ENCODE data around the gene ZNF687.

Gene ZNF687

GRCh38 chr1:151313501-151313900 is 31.4 kb downstream of the ZNF687 start:
- no peak for DNase-seq

GRCh38 chr1:151314137-151314875 is 32.2 kb downstream of the ZNF687 start:
- no peak for DNase-seq

- no peak for DNase-seq
Measured at GRCh38 chr1:151315565-151316235, 33.6 kb downstream of the ZNF687 start.

GRCh38 chr1:151318975-151319374 is 36.9 kb downstream of the ZNF687 start:
- DNase-seq = no peak

DNA sequence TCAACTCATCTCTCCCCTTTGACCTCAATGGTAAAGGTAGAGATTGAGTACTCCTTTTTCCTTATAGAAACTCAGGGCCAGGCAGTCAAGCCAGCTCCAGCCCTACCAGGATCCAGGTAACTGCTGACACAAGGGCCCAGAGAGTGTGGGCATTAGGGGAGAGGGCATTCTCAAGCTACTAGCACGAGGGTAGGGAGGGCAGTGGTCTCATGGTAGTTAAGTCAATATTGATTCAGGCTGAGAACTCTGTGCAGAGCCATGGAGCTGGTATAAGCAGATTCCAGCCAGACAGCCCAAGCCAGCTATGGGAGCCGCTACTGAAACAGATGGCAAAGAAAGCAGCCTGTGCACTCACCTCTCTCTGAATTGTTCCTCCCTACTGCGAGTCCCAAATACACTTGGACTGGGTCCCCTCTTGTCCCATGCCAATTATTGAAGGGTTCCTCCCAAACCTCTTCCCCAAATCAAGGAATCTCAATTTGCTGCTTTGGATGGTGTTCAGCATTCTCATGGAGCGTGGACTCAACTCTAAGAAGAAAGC is 42.4 kb downstream of the ZNF687 start:
- no peak for DNase-seq

GRCh38 chr1:151325231-151325630 is 43.1 kb downstream of the ZNF687 start:
- no peak for DNase-seq

- DNase-seq = no peak
Measured at GRCh38 chr1:151325646-151326429, 43.7 kb downstream of the ZNF687 start.

DNA sequence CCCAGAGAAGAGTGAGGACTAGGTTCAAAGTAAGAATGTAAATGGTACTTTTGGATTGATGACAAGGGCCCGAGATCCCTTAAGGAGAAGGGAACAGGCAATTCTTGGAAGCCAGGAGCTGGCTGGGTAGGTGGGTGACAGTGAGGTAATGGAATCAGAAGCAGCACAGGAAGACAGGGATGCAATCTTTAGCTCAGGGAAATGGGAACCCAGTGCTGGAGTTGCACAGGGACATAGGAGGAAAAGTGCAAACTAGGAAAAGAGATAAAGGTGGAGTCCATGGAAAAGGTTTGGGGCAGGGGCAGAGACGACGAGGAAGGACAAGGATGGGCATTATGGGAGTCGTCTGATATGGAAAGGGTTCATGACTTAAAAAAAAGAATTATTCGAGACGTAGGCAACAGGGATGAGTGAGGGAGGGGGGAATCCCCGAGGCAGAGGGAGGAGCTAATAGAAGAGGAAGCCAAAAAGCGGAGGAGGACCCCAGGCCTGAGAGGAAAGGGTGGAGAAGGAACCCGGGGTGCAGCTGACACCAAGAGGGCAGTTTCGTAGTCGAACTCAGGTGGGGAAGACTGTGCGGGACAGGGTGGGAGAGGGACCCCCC is 44.6 kb downstream of the ZNF687 start:
- peak; percentile 75 for DNase-seq

GRCh38 chr1:151327223-151327902 is 45.3 kb downstream of the ZNF687 start, which contains the start of gene PI4KB:
Gene PI4KB, minus strand, starts transcription at chr1:151327416. Its CDS starts 10,935 bp downstream, at chr1:151316481.
- peak; percentile 96 for DNase-seq

GRCh38 chr1:151327903-151328674 is 46.0 kb downstream of the ZNF687 start:
- no peak for DNase-seq

DNA sequence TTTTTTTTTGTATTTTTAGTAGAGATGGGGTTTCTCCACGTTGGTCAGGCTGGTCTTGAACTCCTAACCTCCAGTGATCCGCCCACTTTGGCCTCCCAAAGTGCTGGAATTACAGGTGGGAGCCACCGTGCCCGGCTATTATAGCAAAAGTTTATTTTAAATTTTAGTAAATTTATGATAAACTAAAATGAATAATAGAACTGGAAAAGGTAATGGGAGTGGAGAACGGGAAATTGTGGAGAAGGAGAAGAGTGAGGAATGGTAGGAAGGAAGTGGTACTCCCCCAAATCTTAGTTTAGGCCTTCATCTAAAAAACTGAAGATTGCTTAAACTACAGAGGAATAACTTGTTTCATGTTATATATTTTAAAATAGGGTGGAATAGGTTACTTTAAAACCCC is 52.7 kb downstream of the ZNF687 start:
- no peak for DNase-seq

- no peak for DNase-seq
Measured at GRCh38 chr1:151336556-151336955, 54.5 kb downstream of the ZNF687 start.

DNA sequence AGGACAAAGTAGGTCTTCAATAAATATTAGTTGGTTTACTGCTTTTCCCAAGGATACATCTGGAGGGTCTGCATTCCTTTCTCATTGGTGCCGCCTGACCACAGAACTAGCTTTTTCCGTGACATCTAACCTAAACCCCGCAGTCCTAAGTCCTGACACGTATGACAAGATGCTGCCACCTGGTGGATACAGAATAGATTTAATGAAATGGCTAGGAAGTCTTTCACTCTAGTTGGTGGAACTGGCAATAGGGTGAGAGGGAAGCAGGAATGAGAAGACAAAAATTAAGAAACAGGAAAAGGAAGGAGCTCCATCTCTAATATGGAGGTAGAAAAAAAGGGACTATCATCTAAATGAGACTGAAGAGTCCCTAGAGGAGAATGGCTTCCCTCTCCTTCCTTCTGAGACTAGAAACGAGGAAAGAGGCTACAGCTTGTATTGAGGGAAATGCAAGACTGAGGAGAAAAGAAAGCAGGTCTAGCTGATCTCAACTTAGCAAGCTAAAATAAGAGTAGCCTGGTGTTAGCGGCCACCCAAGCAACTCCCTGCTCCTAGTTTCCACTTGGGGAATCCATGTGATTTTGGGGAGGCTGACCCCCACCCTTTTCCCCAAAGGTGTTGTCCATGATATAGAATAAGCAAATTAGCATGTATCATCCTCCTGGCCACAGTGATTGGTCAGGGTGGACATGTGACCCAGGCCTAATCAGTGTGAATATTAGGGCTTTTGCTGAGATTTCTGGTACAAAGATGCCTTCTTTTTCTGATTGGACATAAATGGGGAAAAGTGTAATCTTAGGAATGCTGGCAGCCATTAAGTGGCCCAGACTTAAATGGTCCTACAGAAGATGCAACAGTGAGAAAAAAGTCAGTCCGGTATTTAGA is 59.0 kb downstream of the ZNF687 start:
- DNase-seq = peak; percentile 77

All from CD4-positive, alpha-beta T cell treated with Interleukin-4 for 4 hours (primary cell).